Esophagus muscularis mucosa (tissue), 4 donors: ENCODE results near the gene SUGP2. TPM values are rescaled to one million over a fixed set of nuclear protein-coding genes. Genes with fewer than 3 reads are reported as not detected.

Experiments
- DNase-seq: peaks from one replicate; pipeline ENCODE4 v3.0.0-alpha.2; 2017; ENCODE audit errors: extremely low spot score
- H3K27ac ChIP-seq, 4 donors: fragments of 200-600 bp; sonication (generic); replicated peaks in 1 of 4; 1 replicate in 3 of 4; 2 replicates in 1 of 4; pipeline ENCODE4 v1.5.1; 2016 to 2019; ENCODE audit warnings: mild to moderate bottlenecking in 1 of 4
- H3K27me3 ChIP-seq, 4 donors: fragments of 200-600 bp; sonication (generic); one replicate each; pipeline versions ENCODE4 v1.5.1 to v1.6.0; 2016 to 2019
- H3K36me3 ChIP-seq, 4 donors: fragments of 200-600 bp; sonication (generic); one replicate each; pipeline ENCODE4 v1.5.1; 2016 to 2019
- H3K4me1 ChIP-seq, 4 donors: fragments of 200-600 bp; sonication (generic); one replicate each; pipeline ENCODE4 v1.5.1; 2016 to 2019
- H3K4me3 ChIP-seq, 4 donors: fragments of 200-600 bp; sonication (generic); 1 replicate in 2 of 4; 2 replicates in 2 of 4; pipeline ENCODE4 v1.5.1; 2016 to 2019; ENCODE audit warnings: mild to moderate bottlenecking in 4 of 4, moderate library complexity in 1 of 4
- H3K9me3 ChIP-seq, 4 donors: fragments of 200-600 bp; sonication (generic); 1 replicate in 3 of 4; 2 replicates in 1 of 4; pipeline ENCODE4 v1.5.1; 2016 to 2019
- EP300 ChIP-seq: sonication (generic); formaldehyde crosslinking; IDR thresholded peaks from one replicate; pipeline ENCODE4 v1.6.1; 2017; ENCODE audit warnings: antibody characterized with exemption
- POLR2A ChIP-seq: fragments of 450-650 bp; IDR thresholded peaks from one replicate; pipeline ENCODE4 v1.6.1; 2017; ENCODE audit warnings: antibody characterized with exemption, moderate library complexity, mild to moderate bottlenecking, low read depth
- POLR2AphosphoS5 ChIP-seq, 2 donors: sonication (generic); formaldehyde crosslinking; IDR thresholded peaks; one replicate each; pipeline ENCODE4 v1.6.1; 2017; ENCODE audit warnings: antibody characterized with exemption in 2 of 2
- WGBS: methylation state at CpG from one replicate; pipeline ENCODE4 v1.1.5; 2018; 5-methylcytosine and 5-hydroxymethylcytosine counted together
- intact Hi-C: fragments of 100-400 bp; cut with DNase I; formaldehyde crosslinking; loops from one replicate; pipeline ENCODE4 v1.15.1; 2023
- total RNA-seq, 4 donors: library from RNA; depleted of rRNA; stranded (reverse); fragments of >200 nt; gene quantifications; one replicate each; pipeline versions ENCODE4 v1.1.0 to v1.2.1, GENCODE V29; 2016
- TF ChIP-seq, protein P1 (sequence below), 3 experiments: fragments of 200-600 bp in 2 of 3; fragments of 450-650 bp in 1 of 3; sonication (generic) in 2 of 3; IDR thresholded peaks; one replicate each; pipeline ENCODE4 v1.5.1; 2017 to 2019; ENCODE audit warnings: antibody characterized with exemption in 3 of 3, mild to moderate bottlenecking in 2 of 3, moderate library complexity in 1 of 3

The SUGP2 gene
- total RNA-seq, 4 donors from 2014 or later = 23.1 to 45.7 (median 32.0) TPM

DNA sequence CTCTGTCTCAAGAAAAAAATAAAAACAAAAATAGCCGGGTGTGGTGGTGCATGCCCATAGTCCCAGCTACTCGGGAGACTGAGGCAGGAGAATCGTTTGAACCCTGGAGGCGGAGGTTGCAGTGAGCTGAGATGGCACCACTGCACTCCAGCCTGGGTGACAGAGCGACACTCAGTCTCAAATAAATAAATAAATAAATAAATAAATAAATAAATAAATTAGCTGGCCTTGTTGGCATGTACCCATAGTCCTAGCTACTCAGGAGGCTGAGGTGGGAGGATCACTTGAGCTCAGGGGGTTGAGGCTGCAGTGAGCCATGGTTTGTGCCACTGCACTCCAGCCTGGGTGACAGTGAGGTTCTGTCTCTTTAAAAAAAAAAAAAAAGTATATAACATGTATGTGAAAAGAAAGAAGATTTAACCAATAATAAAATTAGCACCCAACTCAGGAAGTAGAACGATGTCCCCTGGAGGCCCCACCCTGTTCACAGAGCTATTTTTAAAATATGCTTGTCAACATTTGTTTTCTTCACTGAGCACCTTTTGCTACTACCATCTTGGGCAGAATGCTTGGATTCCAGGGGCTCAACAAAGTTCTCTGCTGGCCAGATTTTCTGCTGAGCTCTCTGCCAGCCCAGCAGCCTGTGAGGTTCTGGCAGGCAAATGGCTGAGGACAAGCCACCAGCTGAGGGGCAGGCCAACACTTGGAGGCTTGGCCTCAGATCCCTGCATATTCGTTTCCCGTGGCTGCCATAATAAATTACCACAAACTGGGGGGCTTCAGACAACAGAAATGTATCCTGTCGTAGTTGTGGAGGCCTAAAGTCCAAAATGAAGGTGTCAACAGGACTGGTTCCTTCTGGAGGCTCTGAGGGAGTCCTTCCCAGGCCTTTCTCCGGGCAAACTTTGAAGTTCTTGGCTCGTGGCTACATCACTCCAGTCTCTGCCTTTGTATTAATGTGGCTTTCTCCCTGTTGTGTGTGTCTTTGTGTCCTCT is 35.6 kb upstream of the SUGP2 start:
- DNase-seq = no peak
- Histone ChIP-seq H3K4me1 (peaks cover 32 to 46% (median 34%) of the 10 kb centered on the region in 4 donors), H3K27ac (peak overlapping the region in 3 of 4 donors; percentile 13 to 50 (median 38)), H3K36me3 (peaks cover 0 to 2% (median 0%) of the 10 kb centered on the region in 4 donors), H3K9me3 (no peaks in the 10 kb centered on the region), H3K27me3 (no peaks in the 10 kb centered on the region), H3K4me3 (no peak overlapping the region)
- WGBS = 67% methylated on average over 11 of the region's 11 CpGs
- no peak for TF ChIP-seq EP300
- TF ChIP-seq POLR2A = no peak
- no peak for TF ChIP-seq POLR2AphosphoS5 (IDR thresholded peaks at IDR 0.05)
- TF ChIP-seq, protein P1, sequence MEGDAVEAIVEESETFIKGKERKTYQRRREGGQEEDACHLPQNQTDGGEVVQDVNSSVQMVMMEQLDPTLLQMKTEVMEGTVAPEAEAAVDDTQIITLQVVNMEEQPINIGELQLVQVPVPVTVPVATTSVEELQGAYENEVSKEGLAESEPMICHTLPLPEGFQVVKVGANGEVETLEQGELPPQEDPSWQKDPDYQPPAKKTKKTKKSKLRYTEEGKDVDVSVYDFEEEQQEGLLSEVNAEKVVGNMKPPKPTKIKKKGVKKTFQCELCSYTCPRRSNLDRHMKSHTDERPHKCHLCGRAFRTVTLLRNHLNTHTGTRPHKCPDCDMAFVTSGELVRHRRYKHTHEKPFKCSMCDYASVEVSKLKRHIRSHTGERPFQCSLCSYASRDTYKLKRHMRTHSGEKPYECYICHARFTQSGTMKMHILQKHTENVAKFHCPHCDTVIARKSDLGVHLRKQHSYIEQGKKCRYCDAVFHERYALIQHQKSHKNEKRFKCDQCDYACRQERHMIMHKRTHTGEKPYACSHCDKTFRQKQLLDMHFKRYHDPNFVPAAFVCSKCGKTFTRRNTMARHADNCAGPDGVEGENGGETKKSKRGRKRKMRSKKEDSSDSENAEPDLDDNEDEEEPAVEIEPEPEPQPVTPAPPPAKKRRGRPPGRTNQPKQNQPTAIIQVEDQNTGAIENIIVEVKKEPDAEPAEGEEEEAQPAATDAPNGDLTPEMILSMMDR (IDR thresholded peaks at IDR 0.05) = no peak
- intact Hi-C loops = no loop called here

DNA sequence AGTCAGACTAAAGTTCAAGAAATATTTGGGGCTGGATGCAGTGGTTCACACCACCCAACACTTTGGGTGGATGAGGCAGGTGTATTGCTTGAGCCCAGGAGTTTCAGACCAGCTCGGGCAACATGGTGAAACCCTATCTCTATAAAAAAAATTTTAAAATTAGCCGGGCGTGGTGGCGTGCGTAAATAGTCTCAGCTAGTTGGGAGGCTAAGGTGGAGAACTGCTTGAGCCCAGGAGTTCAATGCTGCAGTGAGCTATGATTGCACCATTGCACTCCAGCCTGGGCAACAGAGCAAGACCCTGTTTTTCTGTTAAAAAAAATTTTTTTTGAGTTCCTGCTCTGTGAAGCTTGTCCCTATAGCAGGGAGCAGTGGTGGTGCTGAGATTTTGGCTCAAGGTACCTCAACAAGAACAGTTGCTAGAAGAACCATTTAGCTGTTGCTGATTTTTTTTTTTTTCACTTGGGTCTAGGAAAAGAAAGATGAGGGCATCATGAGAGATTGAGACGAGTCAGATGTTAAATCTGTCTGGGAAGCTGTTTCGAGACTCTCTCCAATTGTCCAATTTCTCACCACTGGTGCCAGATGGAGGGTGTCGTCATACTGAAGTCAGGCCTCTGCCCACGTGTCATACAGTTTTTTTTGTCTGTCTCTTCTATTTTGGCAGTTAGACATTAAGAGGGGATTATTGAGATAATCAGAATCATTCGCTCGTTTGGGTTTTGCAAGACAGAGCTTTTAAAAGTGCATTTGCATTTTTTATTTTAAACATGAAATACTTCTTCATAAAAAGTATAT is 34.2 kb upstream of the SUGP2 start:
- no peak overlapping the region for H3K27ac ChIP-seq
- peaks cover 40 to 53% (median 42%) of the 10 kb centered on the region in 4 donors for H3K4me1 ChIP-seq
- intact Hi-C loops = no loop called here
- H3K4me3 ChIP-seq = no peak overlapping the region
- no peak for TF ChIP-seq POLR2A
- TF ChIP-seq, protein P1 (IDR thresholded peaks at IDR 0.05) = no peak
- TF ChIP-seq POLR2AphosphoS5 (IDR thresholded peaks at IDR 0.05) = no peak
- no peak for TF ChIP-seq EP300
- no peaks in the 10 kb centered on the region for H3K36me3 ChIP-seq
- DNase-seq = no peak
- H3K9me3 ChIP-seq = no peaks in the 10 kb centered on the region
- no peaks in the 10 kb centered on the region for H3K27me3 ChIP-seq
- WGBS = 81% methylated on average over 11 of the region's 11 CpGs

DNA sequence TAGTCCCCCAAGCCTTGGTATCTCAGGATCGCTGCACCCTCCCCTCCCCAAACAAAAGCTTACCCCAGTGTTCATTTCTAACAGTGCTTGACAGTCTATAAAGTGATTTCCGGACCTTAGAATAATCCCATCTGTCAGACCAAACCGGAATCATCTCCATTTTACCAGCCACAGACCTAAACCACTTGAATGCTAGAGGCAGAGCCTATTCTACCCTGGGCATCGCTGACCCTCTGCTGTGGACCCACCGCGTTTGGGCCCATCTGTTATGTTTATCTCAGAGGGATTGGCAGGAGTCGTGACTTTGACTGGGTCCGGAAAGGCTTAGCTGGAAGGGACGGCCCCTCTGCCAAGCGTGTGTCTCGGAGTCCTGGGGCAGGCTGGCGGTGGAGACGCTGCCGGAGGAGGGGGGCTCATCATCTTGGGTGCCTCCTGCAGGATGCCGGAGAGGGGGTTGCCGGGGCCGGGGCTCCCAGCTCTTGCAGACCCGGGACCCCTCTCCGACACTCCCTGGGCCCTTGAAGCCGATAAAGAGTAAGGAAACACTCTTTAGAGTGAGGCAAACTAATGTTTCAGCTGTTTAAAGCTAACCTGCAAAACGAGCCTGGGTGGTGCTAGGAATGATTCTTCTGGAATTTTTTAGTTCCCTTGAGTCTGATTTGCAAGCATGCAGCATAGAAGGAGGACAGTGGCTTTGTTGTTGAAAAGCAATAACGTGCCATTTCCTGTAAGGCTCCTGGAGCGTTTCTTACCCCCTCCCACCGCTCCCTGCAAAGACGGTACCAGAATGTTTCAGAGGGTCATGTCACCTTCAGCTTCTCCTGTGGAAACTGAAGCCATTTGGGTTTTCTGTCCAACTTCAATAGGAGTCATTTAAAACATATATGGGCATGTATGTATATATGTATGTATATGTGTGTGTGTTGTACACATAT is 31.8 kb upstream of the SUGP2 start:
- DNase-seq = no peak
- H3K36me3 ChIP-seq = no peaks in the 10 kb centered on the region
- peaks cover 40 to 60% (median 42%) of the 10 kb centered on the region in 4 donors for H3K4me1 ChIP-seq
- H3K9me3 ChIP-seq = no peaks in the 10 kb centered on the region
- 7% methylated on average over 11 of the region's 25 CpGs for WGBS
- H3K4me3 ChIP-seq = peak overlapping the region; percentile 87 to 95 (median 90)
- intact Hi-C loops = no loop called here
- TF ChIP-seq EP300 (no peak), POLR2AphosphoS5 (IDR thresholded peaks at IDR 0.05) (no peak), POLR2A (no peak)
- TF ChIP-seq, protein P1 (IDR thresholded peaks at IDR 0.05) = no peak
- H3K27me3 ChIP-seq = no peaks in the 10 kb centered on the region
- H3K27ac ChIP-seq = peak overlapping the region in 3 of 4 donors; percentile 72 to 90 (median 88)

DNA sequence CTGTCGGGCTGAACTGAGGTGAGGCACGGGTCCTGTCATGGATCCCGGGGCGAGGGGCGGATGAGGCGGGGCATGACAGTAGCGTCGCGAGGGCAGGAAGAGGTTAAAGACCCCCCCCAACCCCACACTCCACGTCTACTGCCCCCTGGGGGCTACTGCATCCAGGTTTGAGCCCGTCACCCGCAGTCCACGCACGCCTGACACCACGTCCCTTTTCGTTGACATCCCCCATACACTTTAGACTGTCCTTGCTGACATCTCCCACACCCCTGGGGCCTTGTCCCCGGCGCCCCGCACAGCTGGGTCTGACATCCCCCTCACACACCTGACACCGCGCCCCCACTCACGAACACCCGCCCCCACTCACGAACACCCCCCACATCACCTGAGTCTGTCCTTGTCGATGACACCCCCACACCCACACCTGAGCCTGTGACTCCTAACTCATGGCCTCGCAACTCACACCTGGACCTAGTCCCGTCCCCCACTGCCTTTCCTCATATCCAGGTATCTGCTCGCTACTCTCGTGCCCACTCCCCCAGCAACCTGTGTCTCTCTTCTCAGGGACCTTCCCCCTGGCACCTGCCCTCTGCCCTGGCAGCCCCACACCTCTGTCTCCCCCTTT is 30.9 kb upstream of the SUGP2 start:
- Histone ChIP-seq H3K4me1 (peaks cover 36 to 56% (median 37%) of the 10 kb centered on the region in 4 donors), H3K36me3 (peaks cover 0 to 8% (median 4%) of the 10 kb centered on the region in 4 donors), H3K27me3 (no peaks in the 10 kb centered on the region), H3K9me3 (no peaks in the 10 kb centered on the region), H3K4me3 (peak overlapping the region; percentile 87 to 95 (median 90)), H3K27ac (peak overlapping the region; percentile 72 to 90 (median 80))
- 5% methylated on average over 20 of the region's 29 CpGs for WGBS
- TF ChIP-seq POLR2AphosphoS5 (IDR thresholded peaks at IDR 0.05) = no peak
- TF ChIP-seq, protein P1 (IDR thresholded peaks at IDR 0.05) = peak in 1 of 3 experiments; percentile 13
- intact Hi-C loops = no loop called here
- DNase-seq = no peak
